Amniotic epithelial cell (primary cell): ENCODE measurements around the gene TBX5.
A peak's percentile ranks its signal among the peaks of the same experiment; 100 is the strongest.

Source experiments
- DNase-seq: peaks from one replicate; pipeline ENCODE4 v3.0.0-alpha.2; 2010; ENCODE audit warnings: low read depth

Gene TBX5

DNA sequence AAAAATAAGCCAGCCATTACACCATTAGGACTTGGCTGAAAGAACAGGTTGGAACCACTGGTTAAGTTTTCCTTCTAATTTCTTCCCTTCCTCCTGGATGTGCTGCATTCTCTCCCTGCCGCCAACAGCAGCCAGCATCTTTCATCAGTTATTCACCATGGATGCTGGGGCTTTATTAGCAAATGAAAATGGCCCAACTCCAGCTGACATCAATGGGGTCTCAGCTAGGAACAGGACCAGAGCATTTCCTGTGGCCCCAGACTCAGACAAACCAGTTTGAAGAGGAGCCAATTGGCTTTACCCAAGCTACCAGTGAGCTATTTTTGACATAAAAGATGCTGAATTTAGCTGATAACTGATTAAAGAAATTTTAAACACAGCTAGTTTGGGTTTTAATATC lies 26.0 kb upstream of the TBX5 start:
- DNase-seq: no peak

DNA sequence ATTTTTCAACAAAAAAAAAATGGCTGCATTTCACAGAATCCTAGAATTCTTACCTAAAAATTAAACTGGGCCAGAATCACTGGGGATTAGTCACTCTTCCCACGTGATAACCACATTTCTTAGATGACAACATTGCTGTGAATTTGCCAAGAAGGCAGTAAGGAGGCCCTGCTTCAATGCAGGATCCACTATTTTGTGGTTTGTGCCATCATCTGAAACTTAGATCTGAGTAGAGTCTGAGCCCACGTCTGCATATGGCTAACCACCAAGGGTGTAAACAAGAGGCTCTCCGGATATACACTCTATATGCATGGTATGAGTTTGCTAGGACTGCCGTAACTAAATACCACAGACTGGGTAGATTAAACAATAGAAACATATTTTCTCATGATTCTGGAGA lies 24.4 kb upstream of the TBX5 start:
- DNase-seq: peak; percentile 29

DNA sequence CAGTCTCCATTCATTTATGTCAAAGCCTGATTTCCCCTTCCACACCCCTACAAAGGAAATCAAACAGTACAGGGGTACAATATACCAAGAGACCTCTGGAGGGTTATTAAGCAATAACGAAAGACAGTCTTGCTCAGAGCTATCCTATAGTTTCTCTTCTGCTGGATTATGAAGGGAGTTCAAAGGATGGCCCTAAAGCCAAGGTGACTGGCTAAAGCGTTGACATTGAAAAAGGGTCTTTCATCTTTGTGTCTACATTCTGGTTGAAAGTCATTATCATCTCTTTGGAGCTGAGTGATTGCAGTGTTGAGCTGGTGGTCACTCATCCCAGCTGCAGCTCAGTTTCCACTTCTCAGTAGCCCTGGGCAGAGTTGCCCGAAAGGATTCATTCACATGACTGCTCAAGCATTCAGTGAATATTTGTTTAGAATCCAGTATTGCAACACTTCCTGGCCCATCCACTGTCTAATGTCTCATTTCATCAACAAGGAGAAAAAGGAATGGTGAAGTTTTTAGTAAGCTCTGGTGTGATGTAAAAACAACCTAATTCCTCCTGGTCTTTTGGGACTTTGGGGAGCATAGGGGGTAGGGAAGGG lies 19.2 kb upstream of the TBX5 start:
- no peak for DNase-seq

- DNase-seq: no peak
These were observed 15.0 kb upstream of the TBX5 start for GRCh38 chr12:114420944-114421335.

- DNase-seq: no peak
These were observed 14.4 kb upstream of the TBX5 start for GRCh38 chr12:114420182-114420943.

DNA sequence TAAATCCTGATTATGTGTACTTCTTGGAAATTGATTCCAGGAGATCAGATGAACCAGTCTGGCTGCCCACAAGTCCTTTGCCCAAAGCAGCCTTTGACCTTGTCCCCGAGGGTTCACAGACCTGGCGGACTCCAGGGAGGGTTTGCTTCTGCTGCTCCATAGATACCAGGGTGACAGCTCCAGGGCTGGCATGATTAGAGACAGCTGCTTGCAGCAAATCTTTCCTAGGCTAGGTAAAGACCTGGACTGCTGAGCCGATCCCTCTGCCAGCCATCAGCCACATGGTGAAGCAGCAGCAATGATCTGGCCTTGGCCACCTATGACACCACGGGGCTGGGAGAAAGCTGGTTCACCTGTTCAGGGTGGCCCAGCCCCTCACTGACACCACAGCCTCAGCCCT lies 10.1 kb upstream of the TBX5 start:
- no peak for DNase-seq

- no peak for DNase-seq
These were observed 9.6 kb upstream of the TBX5 start for GRCh38 chr12:114415525-114415868.

GRCh38 chr12:114414866-114415524 lies 9.1 kb upstream of the TBX5 start:
- DNase-seq: no peak

DNA sequence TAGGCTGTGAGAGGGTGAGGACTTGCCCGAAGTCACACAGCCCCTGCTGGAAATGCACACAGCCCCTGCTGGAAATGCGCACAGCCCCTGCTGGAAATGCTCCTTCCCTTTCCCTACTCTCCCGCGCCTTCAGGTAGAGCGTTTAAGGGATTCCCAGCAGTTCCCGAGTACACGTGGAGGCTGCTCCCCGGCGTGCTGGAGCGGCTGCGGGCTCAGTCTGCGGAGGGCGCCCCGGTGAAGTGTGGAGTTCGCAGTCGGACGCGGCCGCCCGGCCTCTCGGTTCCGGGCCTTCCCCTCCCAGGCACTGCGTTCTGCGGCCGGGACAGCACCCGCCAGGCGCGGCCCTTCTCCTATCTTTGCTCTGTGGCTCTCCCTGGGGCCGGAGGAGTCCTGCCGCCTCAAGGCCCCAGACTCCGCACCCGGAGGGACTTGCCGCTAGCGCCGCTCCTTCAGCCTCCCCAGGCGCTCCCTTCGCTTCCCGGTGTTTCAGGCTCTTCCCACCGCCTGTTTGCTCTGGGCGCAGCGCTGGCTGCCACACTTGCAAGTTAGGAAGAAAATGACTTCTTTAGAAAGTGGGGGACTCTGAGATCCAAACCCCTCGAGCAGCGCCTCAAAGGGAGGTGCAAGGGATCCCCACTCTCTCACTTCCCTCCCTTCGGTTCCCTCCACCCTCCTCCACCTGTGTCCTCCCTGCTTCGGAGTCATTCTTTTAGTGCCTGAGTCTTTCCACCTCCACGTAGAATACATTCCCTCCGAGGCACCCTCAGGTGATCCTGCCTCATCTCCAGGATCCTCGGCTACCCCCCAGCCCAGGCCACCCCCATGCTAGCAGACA lies 8.3 kb upstream of the TBX5 start:
- no peak for DNase-seq

- DNase-seq: no peak
These were observed 7.1 kb upstream of the TBX5 start for GRCh38 chr12:114412825-114413749.

- DNase-seq: no peak
These were observed 6.4 kb upstream of the TBX5 start for GRCh38 chr12:114412307-114412706.

GRCh38 chr12:114411071-114411837 lies 5.3 kb upstream of the TBX5 start:
- DNase-seq: no peak

GRCh38 chr12:114409852-114410600 lies 4.1 kb upstream of the TBX5 start:
- DNase-seq: no peak

DNA sequence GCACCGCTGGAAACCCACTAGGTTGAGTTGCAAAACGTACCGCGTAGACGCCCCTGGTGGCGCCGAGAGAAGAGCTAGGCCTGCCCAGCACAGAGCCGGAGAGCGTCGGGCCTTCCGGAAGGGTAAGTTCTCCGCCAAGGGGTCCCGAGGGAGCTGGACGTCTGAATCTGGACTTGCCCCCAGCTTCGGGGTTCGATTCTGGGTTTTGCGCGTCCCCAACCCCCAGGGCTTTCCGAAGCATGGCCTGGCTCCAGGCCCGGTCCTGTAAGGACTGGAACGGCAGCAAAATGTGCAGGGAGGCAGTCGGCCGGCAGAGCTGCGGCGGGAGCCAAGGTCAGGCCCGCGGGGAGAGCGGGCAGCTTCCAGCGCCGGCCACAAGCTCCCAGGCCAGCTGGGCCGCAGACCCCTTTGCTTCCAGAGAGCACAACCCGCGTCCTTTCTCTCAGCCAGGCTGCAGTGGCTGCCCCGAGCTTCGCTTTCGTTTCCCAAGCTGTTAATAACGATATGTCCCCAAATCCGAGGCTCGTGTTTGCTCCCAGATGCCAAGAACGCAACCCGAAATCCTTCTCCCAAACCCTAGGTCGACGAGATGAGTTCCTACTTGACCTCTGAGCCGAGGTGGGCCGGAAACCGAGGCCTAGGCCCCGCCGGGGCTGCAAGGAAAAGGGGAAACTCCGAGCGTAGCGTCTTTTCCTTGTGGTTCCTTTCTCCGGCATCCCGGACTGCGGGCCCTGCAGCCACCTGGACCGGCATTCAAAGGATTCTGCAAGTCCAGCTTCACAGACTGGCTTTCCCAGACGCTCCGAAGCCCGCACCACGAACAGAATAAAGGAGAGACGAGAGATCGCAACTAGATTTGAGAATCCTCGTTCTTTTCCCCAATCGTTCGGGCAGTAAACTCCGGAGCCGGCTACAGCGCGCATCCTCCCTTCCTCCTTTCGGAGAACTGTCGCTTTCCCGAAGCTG lies 3.2 kb upstream of the TBX5 start:
- no peak for DNase-seq

GRCh38 chr12:114408471-114408885 lies 2.5 kb upstream of the TBX5 start:
- DNase-seq: no peak

DNA sequence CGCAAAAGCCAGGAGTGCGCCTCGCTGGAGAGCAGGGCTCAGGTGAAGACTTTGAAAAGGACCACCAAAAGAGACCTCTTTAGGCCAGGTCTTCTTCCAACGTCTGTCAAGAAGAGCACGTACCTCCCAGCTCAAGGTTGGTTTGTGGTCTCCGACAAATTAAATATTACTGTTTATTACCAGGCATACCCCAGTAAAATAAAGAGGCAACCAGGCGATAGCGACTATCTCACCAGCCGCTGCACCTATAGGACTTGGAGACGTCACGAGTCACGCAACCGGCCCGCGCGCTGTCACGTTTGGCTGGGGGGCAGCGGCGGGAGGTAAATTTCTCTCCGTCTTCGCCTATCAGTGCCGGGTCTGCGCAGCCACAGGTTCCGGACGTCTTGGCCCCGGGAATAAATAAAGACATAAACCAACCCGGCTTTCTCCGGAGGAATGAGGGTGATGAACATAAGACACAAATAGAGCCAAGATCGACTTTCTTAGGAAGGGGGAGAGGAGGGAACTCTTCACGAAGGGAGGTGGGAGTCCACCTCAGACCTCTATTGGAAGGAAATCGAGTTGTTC lies 2.0 kb upstream of the TBX5 start:
- no peak for DNase-seq

- no peak for DNase-seq
These were observed 1.3 kb upstream of the TBX5 start for GRCh38 chr12:114406984-114407841.
